ENCODE measurements around the gene CTBP1.

The CTBP1 gene

GRCh38 chr4:1277667-1278665 lies 29.0 kb upstream of the CTBP1 start:
- TF ChIP-seq POLR2A (IDR thresholded peaks at IDR 0.05; ENCODE audit: low read depth, low read length) (no peak), POLR2AphosphoS5 (IDR thresholded peaks at IDR 0.05; ENCODE audit: low read depth, low read length) (no peak), TAF1 (IDR thresholded peaks at IDR 0.05; ENCODE audit: borderline replicate concordance, low read depth, low read length) (no peak)
- DNase-seq (ENCODE audit: insufficient read length) = no peak
- FAIRE-seq = no peak

- FAIRE-seq = no peak
- DNase-seq (ENCODE audit: insufficient read length) = no peak
These were observed 28.1 kb upstream of the CTBP1 start for GRCh38 chr4:1276984-1277383.

DNA sequence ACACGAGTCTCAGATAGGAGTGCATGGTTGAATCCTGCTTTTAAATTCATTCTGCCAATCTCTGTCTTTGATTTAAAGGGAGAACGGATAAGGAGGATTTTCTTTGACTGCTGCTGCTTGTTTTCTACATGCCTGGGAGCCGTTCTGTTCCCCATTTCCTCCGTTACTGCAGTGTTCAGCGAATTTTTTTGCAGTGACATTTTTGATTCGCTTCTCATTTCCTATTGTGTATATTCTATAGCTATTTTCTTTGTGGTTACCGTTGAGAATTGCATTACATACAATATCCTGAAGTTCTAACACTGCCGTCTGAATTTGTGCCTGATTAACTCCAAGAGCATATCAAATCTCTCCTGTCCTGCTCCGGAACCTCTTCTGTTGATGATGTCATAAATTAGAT lies 25.9 kb upstream of the CTBP1 start:
- TF ChIP-seq POLR2AphosphoS5 (IDR thresholded peaks at IDR 0.05; ENCODE audit: low read depth, low read length) = no peak
- TF ChIP-seq POLR2A (IDR thresholded peaks at IDR 0.05; ENCODE audit: low read depth, low read length) = no peak
- TF ChIP-seq TAF1 (IDR thresholded peaks at IDR 0.05; ENCODE audit: borderline replicate concordance, low read depth, low read length) = no peak
- FAIRE-seq = no peak
- DNase-seq (ENCODE audit: insufficient read length) = no peak

More at GRCh38 chr4:1276984-1277383, 28.1 kb upstream of the CTBP1 start:
- TF ChIP-seq TAF1 (IDR thresholded peaks at IDR 0.05; ENCODE audit: borderline replicate concordance, low read depth, low read length) (no peak), POLR2A (IDR thresholded peaks at IDR 0.05; ENCODE audit: low read depth, low read length) (no peak), POLR2AphosphoS5 (IDR thresholded peaks at IDR 0.05; ENCODE audit: low read depth, low read length) (no peak)

GRCh38 chr4:1271686-1272085 lies 22.8 kb upstream of the CTBP1 start:
- TF ChIP-seq TAF1 (IDR thresholded peaks at IDR 0.05; ENCODE audit: borderline replicate concordance, low read depth, low read length) (no peak), POLR2A (IDR thresholded peaks at IDR 0.05; ENCODE audit: low read depth, low read length) (no peak), POLR2AphosphoS5 (IDR thresholded peaks at IDR 0.05; ENCODE audit: low read depth, low read length) (no peak)
- DNase-seq (ENCODE audit: insufficient read length) (no peak), FAIRE-seq (no peak)

DNA sequence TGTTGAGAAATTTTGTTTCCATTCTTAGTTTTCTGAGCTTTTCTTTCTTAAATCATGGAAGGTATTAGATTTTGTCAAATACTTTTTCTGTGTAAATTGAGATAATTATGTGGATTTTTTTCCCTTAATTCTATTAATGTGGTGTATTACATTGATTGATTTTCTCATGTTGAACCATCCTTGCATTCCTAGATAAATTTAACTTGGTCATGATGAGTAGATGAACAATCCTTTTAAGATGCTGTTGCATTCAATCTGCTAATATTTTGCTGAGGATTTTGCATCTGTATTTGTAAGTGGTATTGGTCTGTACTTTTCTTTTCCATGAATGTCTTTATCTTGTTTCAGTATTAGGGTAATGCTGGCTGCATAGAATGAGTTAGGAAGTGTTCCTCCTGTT lies 20.3 kb upstream of the CTBP1 start:
- no peak for FAIRE-seq
- TF ChIP-seq POLR2AphosphoS5 (IDR thresholded peaks at IDR 0.05; ENCODE audit: low read depth, low read length) = no peak
- TF ChIP-seq POLR2A (IDR thresholded peaks at IDR 0.05; ENCODE audit: low read depth, low read length) = no peak
- TF ChIP-seq TAF1 (IDR thresholded peaks at IDR 0.05; ENCODE audit: borderline replicate concordance, low read depth, low read length) = no peak
- no peak for DNase-seq (ENCODE audit: insufficient read length)

DNA sequence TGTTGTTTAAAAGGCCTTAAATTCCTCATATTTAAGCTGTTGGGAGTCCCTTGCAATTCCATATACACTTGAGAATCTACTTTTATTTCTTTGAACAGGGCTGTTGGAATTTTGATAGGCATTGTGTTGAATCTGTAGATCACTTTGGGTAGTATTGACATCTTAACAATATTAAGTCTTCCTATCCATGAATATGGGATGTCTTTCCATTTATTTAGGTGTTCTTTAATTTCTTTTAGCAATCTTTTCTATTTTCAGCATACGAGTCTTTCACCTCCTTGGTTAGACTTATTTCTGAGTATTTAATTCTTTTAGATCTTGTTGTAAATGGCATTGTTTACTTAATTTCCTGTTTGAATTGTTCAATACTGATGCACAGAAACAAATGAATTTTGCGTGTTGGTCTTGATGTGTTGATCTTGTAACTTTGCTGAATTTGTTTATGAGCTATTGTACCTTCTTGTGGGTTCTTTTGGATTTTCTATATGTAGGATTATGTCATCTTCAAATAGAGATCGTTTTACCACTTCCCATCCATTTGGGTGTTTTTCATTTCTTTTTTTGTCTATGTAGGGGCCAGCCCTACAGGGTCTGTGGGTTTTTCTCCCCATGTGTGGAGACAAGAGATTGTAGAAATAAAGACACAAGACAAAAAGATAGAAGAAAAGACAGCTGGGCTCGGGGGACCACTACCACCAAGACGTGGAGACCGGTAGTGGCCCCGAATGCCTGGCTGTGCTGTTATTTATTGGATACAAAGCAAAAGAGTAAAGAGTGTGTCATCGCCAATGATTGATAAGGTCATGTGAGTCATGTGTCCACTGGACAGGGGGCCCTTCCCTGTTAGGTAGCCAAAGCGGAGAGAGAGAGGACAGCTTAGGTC lies 18.2 kb upstream of the CTBP1 start:
- TF ChIP-seq TAF1 (IDR thresholded peaks at IDR 0.05; ENCODE audit: borderline replicate concordance, low read depth, low read length) (no peak), POLR2A (IDR thresholded peaks at IDR 0.05; ENCODE audit: low read depth, low read length) (no peak), POLR2AphosphoS5 (IDR thresholded peaks at IDR 0.05; ENCODE audit: low read depth, low read length) (no peak)
- peak; percentile 93 for FAIRE-seq

DNA sequence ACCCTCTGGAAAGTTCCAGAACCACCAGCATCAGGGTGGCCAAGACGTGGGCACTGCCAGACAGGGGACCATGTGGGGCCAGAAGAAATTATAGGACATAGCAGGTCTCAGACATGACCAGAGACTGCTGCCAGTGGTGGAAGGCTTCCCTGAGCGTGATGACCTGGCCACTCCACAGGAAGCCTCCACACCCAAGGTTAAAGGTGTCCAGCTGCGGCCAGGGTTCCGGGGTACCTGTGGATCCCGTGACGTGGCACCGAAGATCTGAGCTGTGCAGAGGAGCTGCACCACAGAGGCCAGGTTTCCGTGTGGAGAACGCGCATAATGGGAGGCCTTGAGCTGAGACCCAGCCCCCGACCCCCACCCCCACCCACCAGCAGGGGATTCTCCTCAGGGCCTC lies 16.4 kb upstream of the CTBP1 start:
- TF ChIP-seq TAF1 (IDR thresholded peaks at IDR 0.05; ENCODE audit: borderline replicate concordance, low read depth, low read length) = no peak
- TF ChIP-seq POLR2AphosphoS5 (IDR thresholded peaks at IDR 0.05; ENCODE audit: low read depth, low read length) = no peak
- no peak for TF ChIP-seq POLR2A (IDR thresholded peaks at IDR 0.05; ENCODE audit: low read depth, low read length)
- DNase-seq (ENCODE audit: insufficient read length) (no peak), FAIRE-seq (no peak)

More for the DNA sequence above, 18.2 kb upstream of the CTBP1 start:
- DNase-seq (ENCODE audit: insufficient read length) = no peak

- FAIRE-seq = no peak
- no peak for DNase-seq (ENCODE audit: insufficient read length)
- TF ChIP-seq POLR2AphosphoS5 (IDR thresholded peaks at IDR 0.05; ENCODE audit: low read depth, low read length) (no peak), TAF1 (IDR thresholded peaks at IDR 0.05; ENCODE audit: borderline replicate concordance, low read depth, low read length) (no peak), POLR2A (IDR thresholded peaks at IDR 0.05; ENCODE audit: low read depth, low read length) (no peak)
These were observed 16.0 kb upstream of the CTBP1 start for GRCh38 chr4:1264942-1265341.

DNA sequence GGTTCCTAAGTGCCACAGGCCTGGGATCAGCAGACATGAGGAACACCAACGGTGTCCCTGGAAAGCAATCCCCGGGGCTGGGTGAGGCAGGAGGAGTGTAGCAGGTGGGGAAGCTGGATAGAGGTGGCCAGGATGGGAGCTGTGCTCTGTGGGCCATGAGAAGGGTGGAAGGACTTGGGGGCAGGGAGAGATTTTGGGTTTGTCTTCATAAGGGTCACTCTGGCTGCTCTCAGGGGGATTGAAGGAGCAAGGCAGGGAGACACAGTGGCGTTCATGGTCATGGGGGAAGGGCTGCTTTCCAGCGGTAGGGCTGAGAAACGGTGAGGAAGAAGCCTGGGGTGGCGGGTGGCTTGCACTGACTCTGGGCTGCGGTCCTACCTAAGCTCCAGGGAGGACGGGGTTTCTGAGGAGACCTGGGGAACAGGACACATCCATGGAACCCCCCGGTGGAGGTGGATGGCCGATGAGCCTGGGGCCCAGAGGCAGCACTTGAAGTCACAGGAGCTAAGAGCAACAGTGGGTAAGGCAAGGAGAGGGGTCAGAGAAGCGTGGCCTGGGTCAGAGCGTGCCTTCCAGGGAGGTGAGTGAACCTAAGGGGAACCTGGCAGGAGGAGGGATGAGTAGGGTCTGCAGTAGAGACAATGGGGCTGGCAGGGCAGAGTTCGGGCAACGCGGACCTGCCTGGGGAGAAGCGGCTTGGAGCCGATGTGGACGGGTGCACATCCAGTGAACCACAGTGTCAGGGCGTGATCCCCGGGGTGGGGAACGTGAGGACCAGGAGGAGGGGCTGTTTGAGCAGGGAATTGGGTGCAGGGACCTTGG lies 12.4 kb upstream of the CTBP1 start:
- DNase-seq (ENCODE audit: insufficient read length) (no peak), FAIRE-seq (no peak)
- TF ChIP-seq POLR2A (IDR thresholded peaks at IDR 0.05; ENCODE audit: low read depth, low read length) (no peak), TAF1 (IDR thresholded peaks at IDR 0.05; ENCODE audit: borderline replicate concordance, low read depth, low read length) (no peak), POLR2AphosphoS5 (IDR thresholded peaks at IDR 0.05; ENCODE audit: low read depth, low read length) (no peak)

- no peak for DNase-seq (ENCODE audit: insufficient read length)
- TF ChIP-seq POLR2AphosphoS5 (IDR thresholded peaks at IDR 0.05; ENCODE audit: low read depth, low read length) = no peak
- TF ChIP-seq TAF1 (IDR thresholded peaks at IDR 0.05; ENCODE audit: borderline replicate concordance, low read depth, low read length) = no peak
- no peak for TF ChIP-seq POLR2A (IDR thresholded peaks at IDR 0.05; ENCODE audit: low read depth, low read length)
- FAIRE-seq = no peak
These were observed 11.6 kb upstream of the CTBP1 start for GRCh38 chr4:1260418-1261106.

All from GM12892 (cell line).